Measurements from ENCODE around the gene TRIO.

TRIO gene

GRCh38 chr5:14266686-14267085 is 123.5 kb downstream of the TRIO start:
- no peak overlapping the region for H3K4me3 Mint-ChIP-seq
- H3K27me3 Mint-ChIP-seq = peaks cover 21 to 42% of the 10 kb centered on the region in 2 donors
- peaks cover 5 to 6% of the 10 kb centered on the region in 2 donors for H3K4me1 Mint-ChIP-seq (ENCODE audit: low read depth in 2 of 2)
- H3K27ac Mint-ChIP-seq = no peak overlapping the region
- no peaks in the 10 kb centered on the region for H3K9me3 Mint-ChIP-seq
- H3K36me3 Mint-ChIP-seq (ENCODE audit: insufficient read depth) = peaks cover 5% of the 10 kb centered on the region
- ATAC-seq (replicated peaks) (no peak), DNase-seq (no peak)

DNA sequence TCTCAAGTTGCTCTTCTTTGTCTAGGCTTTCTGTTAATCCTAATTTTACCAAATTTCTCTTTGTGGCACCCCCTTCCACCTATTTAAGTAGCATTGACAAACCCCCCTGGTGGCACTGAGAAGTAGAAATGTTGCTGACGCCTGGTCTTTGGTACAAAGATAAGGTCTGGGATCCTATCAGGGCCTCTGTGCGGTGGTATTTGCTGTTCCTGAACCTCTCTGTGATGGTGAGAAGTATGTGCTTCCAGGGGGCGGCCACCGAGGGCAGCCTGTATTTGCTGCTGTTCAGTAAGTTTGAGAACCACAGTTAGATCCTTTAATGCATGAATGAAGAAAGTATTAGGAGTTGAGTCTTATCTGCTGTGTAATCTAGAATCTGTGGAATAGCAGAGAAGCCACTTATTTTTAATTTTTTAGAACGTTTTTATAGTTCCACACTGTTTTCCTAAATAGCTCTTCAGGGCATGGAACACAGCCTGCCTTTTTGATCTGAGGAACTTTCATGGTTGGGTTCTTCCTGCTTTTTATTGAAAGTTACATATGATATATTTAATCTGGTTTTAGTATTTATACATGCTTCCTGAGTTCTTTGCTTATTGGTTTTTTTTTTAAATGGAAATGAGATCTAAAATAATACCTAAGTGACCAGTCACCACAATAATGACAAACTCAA is 124.2 kb downstream of the TRIO start:
- H3K36me3 Mint-ChIP-seq (ENCODE audit: insufficient read depth) = peaks cover 3% of the 10 kb centered on the region
- peaks cover 21 to 35% of the 10 kb centered on the region in 2 donors for H3K27me3 Mint-ChIP-seq
- ATAC-seq (replicated peaks) (no peak), DNase-seq (no peak)
- H3K27ac Mint-ChIP-seq = no peak overlapping the region
- H3K4me1 Mint-ChIP-seq (ENCODE audit: low read depth in 2 of 2) = peaks cover 5 to 6% of the 10 kb centered on the region in 2 donors
- H3K9me3 Mint-ChIP-seq = no peaks in the 10 kb centered on the region
- no peak overlapping the region for H3K4me3 Mint-ChIP-seq

- no peak for DNase-seq
- no peak for ATAC-seq (replicated peaks)
These were observed 125.0 kb downstream of the TRIO start for GRCh38 chr5:14267991-14268708.

DNA sequence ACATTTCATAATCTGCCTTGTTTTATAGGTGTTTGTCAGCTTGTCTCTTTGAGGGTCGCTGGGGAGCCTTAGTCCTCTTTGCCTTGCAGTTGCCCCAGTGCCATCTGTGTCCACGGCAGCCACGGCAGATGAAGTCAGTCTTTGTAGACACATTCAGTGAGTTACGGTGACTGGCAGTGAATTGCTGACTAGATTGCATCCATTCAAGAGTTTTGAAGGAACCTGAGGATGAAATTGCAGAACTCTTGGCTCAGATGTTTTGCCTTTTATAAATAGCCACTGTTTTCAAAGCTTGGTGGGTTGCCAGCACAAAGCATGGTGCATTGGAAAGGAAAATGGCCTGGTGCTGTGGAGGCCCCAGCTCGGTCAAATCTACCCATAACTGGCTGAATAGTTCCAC is 125.6 kb downstream of the TRIO start:
- Mint-ChIP-seq H3K4me1 (ENCODE audit: low read depth in 2 of 2) (peaks cover 5 to 6% of the 10 kb centered on the region in 2 donors), H3K9me3 (no peaks in the 10 kb centered on the region)
- no peak for DNase-seq

More at GRCh38 chr5:14267991-14268708, 125.0 kb downstream of the TRIO start:
- Mint-ChIP-seq H3K4me3 (no peak overlapping the region), H3K36me3 (ENCODE audit: insufficient read depth) (peaks cover 3% of the 10 kb centered on the region), H3K27me3 (peaks cover 17 to 31% of the 10 kb centered on the region in 2 donors), H3K27ac (no peak overlapping the region), H3K4me1 (ENCODE audit: low read depth in 2 of 2) (peaks cover 5 to 6% of the 10 kb centered on the region in 2 donors), H3K9me3 (no peaks in the 10 kb centered on the region)

DNA sequence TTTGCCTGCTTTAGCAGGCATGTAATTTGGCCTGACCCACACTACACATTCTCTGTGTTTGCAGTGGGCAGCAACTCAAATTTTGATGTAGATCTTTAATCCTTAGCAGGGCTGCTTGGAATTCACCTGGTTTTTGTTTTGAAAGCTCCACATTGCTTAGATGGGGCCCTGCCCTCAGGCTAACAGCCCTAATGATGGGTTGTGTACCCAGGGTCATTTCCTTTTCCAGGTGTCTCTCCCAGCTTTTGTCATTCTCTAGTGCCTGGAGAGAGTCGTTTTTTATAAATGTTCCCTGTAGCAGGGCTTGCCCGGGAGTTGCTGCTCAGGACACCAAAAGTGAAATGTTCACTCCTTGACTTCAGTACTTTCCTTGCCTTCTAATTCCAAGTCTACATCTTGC is 126.3 kb downstream of the TRIO start:
- H3K36me3 Mint-ChIP-seq (ENCODE audit: insufficient read depth) = peaks cover 3% of the 10 kb centered on the region
- H3K27me3 Mint-ChIP-seq = peaks cover 13 to 31% of the 10 kb centered on the region in 2 donors
- DNase-seq (no peak), ATAC-seq (replicated peaks) (no peak)
- no peaks in the 10 kb centered on the region for H3K9me3 Mint-ChIP-seq
- H3K4me3 Mint-ChIP-seq = no peak overlapping the region
- no peak overlapping the region for H3K27ac Mint-ChIP-seq
- H3K4me1 Mint-ChIP-seq (ENCODE audit: low read depth in 2 of 2) = peaks cover 5 to 6% of the 10 kb centered on the region in 2 donors

More for the DNA sequence above, 125.6 kb downstream of the TRIO start:
- Mint-ChIP-seq H3K27ac (no peak overlapping the region), H3K4me3 (no peak overlapping the region), H3K36me3 (ENCODE audit: insufficient read depth) (peaks cover 3% of the 10 kb centered on the region), H3K27me3 (peaks cover 13 to 31% of the 10 kb centered on the region in 2 donors)
- ATAC-seq (replicated peaks) = no peak

GRCh38 chr5:14270209-14270702 is 127.1 kb downstream of the TRIO start:
- no peak overlapping the region for H3K4me3 Mint-ChIP-seq
- DNase-seq (no peak), ATAC-seq (replicated peaks) (no peak)
- H3K9me3 Mint-ChIP-seq = no peaks in the 10 kb centered on the region
- H3K27ac Mint-ChIP-seq = no peak overlapping the region
- H3K4me1 Mint-ChIP-seq (ENCODE audit: low read depth in 2 of 2) = no peaks in the 10 kb centered on the region
- H3K27me3 Mint-ChIP-seq = peaks cover 13 to 30% of the 10 kb centered on the region in 2 donors
- H3K36me3 Mint-ChIP-seq (ENCODE audit: insufficient read depth) = peaks cover 3% of the 10 kb centered on the region

DNA sequence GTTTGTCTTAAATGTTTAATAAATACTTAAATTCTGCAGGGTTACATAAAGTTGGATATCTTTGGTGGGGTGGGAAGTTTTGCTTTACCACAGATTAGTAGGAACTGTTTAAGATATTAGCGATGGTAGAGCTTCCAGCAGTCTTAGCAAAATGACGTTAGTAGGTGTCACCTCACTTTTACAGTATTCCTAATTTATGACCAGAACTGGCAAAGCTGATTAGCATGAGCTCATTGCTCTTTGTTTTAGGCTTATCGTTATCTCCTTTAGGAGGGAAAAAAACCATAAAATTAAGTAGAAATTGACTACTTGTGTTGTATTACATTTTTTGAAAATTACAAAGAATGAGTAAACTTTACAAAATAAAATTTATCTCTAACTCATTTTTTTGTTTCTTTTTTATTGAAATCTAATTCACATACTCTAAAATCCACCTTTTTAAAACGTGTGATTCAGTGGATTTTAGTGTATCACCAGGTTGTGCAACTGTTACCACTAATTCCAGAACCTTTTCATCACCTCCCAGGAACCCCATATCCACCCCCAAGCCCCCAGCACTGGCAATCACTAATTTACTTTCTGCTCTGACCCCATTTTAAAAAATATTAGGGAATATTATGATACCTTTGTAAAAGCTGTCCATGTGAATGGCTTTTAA is 129.5 kb downstream of the TRIO start:
- no peak overlapping the region for H3K4me3 Mint-ChIP-seq
- no peak overlapping the region for H3K27ac Mint-ChIP-seq
- H3K27me3 Mint-ChIP-seq = peaks cover 12 to 31% of the 10 kb centered on the region in 2 donors
- no peaks in the 10 kb centered on the region for H3K4me1 Mint-ChIP-seq (ENCODE audit: low read depth in 2 of 2)
- no peaks in the 10 kb centered on the region for H3K36me3 Mint-ChIP-seq (ENCODE audit: insufficient read depth)
- ATAC-seq (replicated peaks) = no peak
- no peaks in the 10 kb centered on the region for H3K9me3 Mint-ChIP-seq
- DNase-seq = no peak

DNA sequence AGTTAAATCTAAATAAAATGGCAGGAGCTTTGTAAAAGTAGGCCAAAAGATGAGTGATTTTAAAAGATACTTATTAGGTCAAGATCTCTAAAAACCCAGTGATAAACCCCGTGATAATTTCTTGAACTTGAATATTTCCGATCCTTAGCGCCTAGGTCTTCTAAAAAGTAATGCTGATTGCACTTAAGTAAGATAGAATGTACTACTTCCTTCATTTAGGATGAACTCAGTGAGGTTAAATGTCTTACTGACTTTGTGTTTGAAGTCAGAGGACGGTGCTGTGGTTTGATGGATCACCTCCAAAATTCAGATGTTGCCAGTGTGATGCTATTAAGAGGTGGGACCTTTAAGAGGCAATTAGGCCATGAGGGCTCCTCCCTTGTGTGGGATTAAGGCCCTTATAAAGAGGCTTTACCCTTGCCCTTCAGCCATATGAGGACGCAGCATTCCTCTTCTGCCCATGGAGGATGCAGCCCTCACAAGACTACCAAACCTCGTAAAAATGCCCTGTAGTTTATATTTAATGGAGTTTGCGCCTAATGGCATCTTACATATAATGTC is 130.1 kb downstream of the TRIO start:
- H3K36me3 Mint-ChIP-seq (ENCODE audit: insufficient read depth) = no peaks in the 10 kb centered on the region
- ATAC-seq (replicated peaks) (no peak), DNase-seq (no peak)
- H3K9me3 Mint-ChIP-seq = no peaks in the 10 kb centered on the region
- H3K27me3 Mint-ChIP-seq = peaks cover 6 to 32% of the 10 kb centered on the region in 2 donors
- H3K4me1 Mint-ChIP-seq (ENCODE audit: low read depth in 2 of 2) = no peaks in the 10 kb centered on the region
- no peak overlapping the region for H3K27ac Mint-ChIP-seq
- H3K4me3 Mint-ChIP-seq = no peak overlapping the region

- Mint-ChIP-seq H3K27ac (no peak overlapping the region), H3K4me3 (no peak overlapping the region), H3K4me1 (ENCODE audit: low read depth in 2 of 2) (no peaks in the 10 kb centered on the region), H3K27me3 (peaks cover 0 to 30% of the 10 kb centered on the region in 2 donors), H3K9me3 (no peaks in the 10 kb centered on the region), H3K36me3 (ENCODE audit: insufficient read depth) (no peaks in the 10 kb centered on the region)
- DNase-seq (no peak), ATAC-seq (replicated peaks) (no peak)
These were observed 133.2 kb downstream of the TRIO start for GRCh38 chr5:14276380-14276779.

DNA sequence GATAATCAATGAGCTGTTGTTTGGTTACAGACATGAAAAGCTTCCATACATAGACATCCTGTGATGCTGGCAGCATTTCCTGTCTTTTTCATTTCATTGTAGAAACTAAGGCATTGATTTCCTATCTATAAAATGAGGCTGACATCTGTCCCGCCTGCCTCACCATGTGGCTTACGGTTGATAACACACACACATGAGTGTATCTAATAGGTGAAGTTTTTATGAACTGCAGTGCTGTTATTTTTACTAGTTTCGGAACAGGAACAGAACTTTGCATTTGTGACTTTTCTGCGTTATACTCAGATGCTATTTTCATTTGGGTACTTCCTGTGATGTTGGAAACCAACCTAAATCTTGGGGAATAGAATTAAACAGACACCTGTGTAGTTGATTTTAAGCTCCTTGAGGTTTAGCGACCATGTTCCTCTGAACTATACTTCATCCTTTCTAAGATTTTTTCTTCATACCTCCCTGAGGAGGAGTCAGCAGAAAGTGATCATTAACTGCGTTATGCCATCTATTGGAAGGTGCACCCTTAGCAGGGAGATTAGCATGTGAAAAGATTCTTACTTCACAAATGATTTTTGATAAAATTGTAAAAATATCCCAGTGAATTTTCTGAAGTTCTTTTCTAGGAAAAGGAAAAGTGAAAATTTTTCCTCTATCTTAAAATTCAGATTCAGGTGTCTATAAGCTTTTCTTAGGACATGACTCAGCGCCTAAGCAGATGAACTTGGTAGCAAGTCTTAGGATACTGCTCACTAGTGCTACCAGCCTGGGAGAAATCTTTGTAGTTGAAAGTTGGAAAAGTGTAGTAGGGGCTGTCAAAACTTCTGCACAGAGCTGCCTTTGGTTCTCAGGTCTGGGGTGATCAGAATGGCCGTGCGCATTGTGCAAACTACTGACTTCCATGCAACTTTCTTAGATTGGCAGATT is 134.5 kb downstream of the TRIO start:
- Mint-ChIP-seq H3K27me3 (peaks cover 0 to 30% of the 10 kb centered on the region in 2 donors), H3K36me3 (ENCODE audit: insufficient read depth) (no peaks in the 10 kb centered on the region), H3K4me1 (ENCODE audit: low read depth in 2 of 2) (no peaks in the 10 kb centered on the region), H3K27ac (no peak overlapping the region), H3K9me3 (no peaks in the 10 kb centered on the region), H3K4me3 (no peak overlapping the region)
- ATAC-seq (replicated peaks) (no peak), DNase-seq (no peak)

GRCh38 chr5:14280294-14280854 is 137.2 kb downstream of the TRIO start:
- H3K9me3 Mint-ChIP-seq = no peaks in the 10 kb centered on the region
- peaks cover 0 to 36% of the 10 kb centered on the region in 2 donors for H3K27me3 Mint-ChIP-seq
- H3K27ac Mint-ChIP-seq = no peak overlapping the region
- peaks cover 0 to 4% of the 10 kb centered on the region in 2 donors for H3K4me1 Mint-ChIP-seq (ENCODE audit: low read depth in 2 of 2)
- no peak overlapping the region for H3K4me3 Mint-ChIP-seq
- ATAC-seq (replicated peaks) = no peak
- DNase-seq = no peak
- no peaks in the 10 kb centered on the region for H3K36me3 Mint-ChIP-seq (ENCODE audit: insufficient read depth)

GRCh38 chr5:14281746-14282181 is 138.6 kb downstream of the TRIO start:
- Mint-ChIP-seq H3K27me3 (peaks cover 0 to 25% of the 10 kb centered on the region in 2 donors), H3K4me1 (ENCODE audit: low read depth in 2 of 2) (peaks cover 0 to 4% of the 10 kb centered on the region in 2 donors), H3K9me3 (no peaks in the 10 kb centered on the region), H3K4me3 (no peak overlapping the region), H3K27ac (no peak overlapping the region), H3K36me3 (ENCODE audit: insufficient read depth) (no peaks in the 10 kb centered on the region)
- DNase-seq (no peak), ATAC-seq (replicated peaks) (no peak)

Measured in effector memory CD8-positive, alpha-beta T cell (primary cell).